NCI-H2107 treated with DMSO at 0.1 percent for 48 hours (cell line): Measurements from ENCODE around the gene MARCHF5.
"Not testable (repeated sequence)": the region's sequence is repeated elsewhere in the genome, so short reads cannot be mapped to it uniquely, and the experiment has no call there.

Source experiments
- DNase-seq: peaks from one replicate; lab custom pipeline; 2025; ENCODE audit not compliant: unreplicated experiment; lab: John Stamatoyannopoulos, UW

The MARCHF5 gene

GRCh38 chr10:92385831-92386230 is 94.9 kb downstream of the MARCHF5 start:
- DNase-seq = no peak

- no peak for DNase-seq
These were observed 96.4 kb downstream of the MARCHF5 start for GRCh38 chr10:92387289-92387940.

- not testable (repeated sequence) for DNase-seq
These were observed 102.2 kb downstream of the MARCHF5 start for GRCh38 chr10:92393173-92393572.

GRCh38 chr10:92395271-92395670 is 104.3 kb downstream of the MARCHF5 start:
- no peak for DNase-seq

GRCh38 chr10:92402234-92402633 is 111.3 kb downstream of the MARCHF5 start:
- not testable (repeated sequence) for DNase-seq
